Measurements from ENCODE around the gene KIF6. TPM values are rescaled to one million over a fixed set of nuclear protein-coding genes. Genes with fewer than 3 reads are reported as not detected.
A peak's percentile ranks its signal among the peaks of the same experiment; 100 is the strongest.

KIF6 gene
- total RNA-seq, 4 donors from 2014 or later: 0.47 to 2.3 (median 0.97) TPM

GRCh38 chr6:39348740-39349139, 376.5 kb downstream of the KIF6 start:
- no peaks in the 10 kb centered on the region for H3K27me3 ChIP-seq
- no peaks in the 10 kb centered on the region for H3K9me3 ChIP-seq
- H3K4me3 ChIP-seq: no peak overlapping the region
- no peaks in the 10 kb centered on the region for H3K4me1 ChIP-seq
- TF ChIP-seq EP300 (IDR thresholded peaks at IDR 0.05) (no peak), POLR2AphosphoS5 (IDR thresholded peaks at IDR 0.05) (no peak), CTCF (IDR thresholded peaks at IDR 0.05) (no peak)
- no peak for ATAC-seq
- no CpG with 5 or more reads among the region's 15 CpGs for WGBS, 2 donors (ENCODE audit: low coverage in 1 of 2)
- no peak overlapping the region for H3K27ac ChIP-seq
- H3K36me3 ChIP-seq: no peaks in the 10 kb centered on the region

GRCh38 chr6:39347906-39348585, 377.2 kb downstream of the KIF6 start:
- H3K36me3 ChIP-seq: no peaks in the 10 kb centered on the region

GRCh38 chr6:39347206-39347605, 378.0 kb downstream of the KIF6 start:
- Histone ChIP-seq H3K36me3 (no peaks in the 10 kb centered on the region), H3K4me3 (no peak overlapping the region), H3K9me3 (no peaks in the 10 kb centered on the region), H3K27ac (no peak overlapping the region), H3K27me3 (no peaks in the 10 kb centered on the region), H3K4me1 (peaks cover 0 to 7% (median 0%) of the 10 kb centered on the region in 3 donors)
- ATAC-seq: no peak
- TF ChIP-seq EP300 (IDR thresholded peaks at IDR 0.05): no peak
- no peak for TF ChIP-seq CTCF (IDR thresholded peaks at IDR 0.05)
- 80 to 83% methylated on average over 1 of the region's 6 CpGs for WGBS, 2 donors (ENCODE audit: low coverage in 1 of 2)

More at GRCh38 chr6:39347906-39348585, 377.2 kb downstream of the KIF6 start:
- no peak overlapping the region for H3K27ac ChIP-seq
- no peak overlapping the region for H3K4me3 ChIP-seq
- WGBS, 2 donors (ENCODE audit: low coverage in 1 of 2): 29 to 36% methylated on average over 5 to 8 of the region's 9 CpGs
- H3K9me3 ChIP-seq: no peaks in the 10 kb centered on the region
- peak; percentile 60 for ATAC-seq
- H3K4me1 ChIP-seq: peaks cover 0 to 4% (median 0%) of the 10 kb centered on the region in 3 donors
- TF ChIP-seq POLR2A (IDR thresholded peaks at IDR 0.05) (no peak), CTCF (IDR thresholded peaks at IDR 0.05) (peak; percentile 84 to 90 (median 87))
- H3K27me3 ChIP-seq: no peaks in the 10 kb centered on the region

GRCh38 chr6:39344821-39345280, 380.4 kb downstream of the KIF6 start:
- H3K27me3 ChIP-seq: no peaks in the 10 kb centered on the region
- H3K36me3 ChIP-seq: no peaks in the 10 kb centered on the region
- no peak for ATAC-seq
- H3K4me3 ChIP-seq: no peak overlapping the region
- TF ChIP-seq POLR2AphosphoS5 (IDR thresholded peaks at IDR 0.05) (no peak), POLR2A (IDR thresholded peaks at IDR 0.05) (no peak), EP300 (IDR thresholded peaks at IDR 0.05) (no peak), CTCF (IDR thresholded peaks at IDR 0.05) (no peak)
- no peak overlapping the region for H3K27ac ChIP-seq
- 63 to 70% methylated on average over 2 of the region's 7 CpGs for WGBS, 2 donors (ENCODE audit: low coverage in 1 of 2)
- H3K9me3 ChIP-seq: no peaks in the 10 kb centered on the region
- H3K4me1 ChIP-seq: peaks cover 1 to 13% (median 4%) of the 10 kb centered on the region in 3 donors

GRCh38 chr6:39343396-39343870, 381.8 kb downstream of the KIF6 start:
- Histone ChIP-seq H3K27me3 (no peaks in the 10 kb centered on the region), H3K27ac (no peak overlapping the region), H3K36me3 (no peaks in the 10 kb centered on the region), H3K4me1 (peaks cover 3 to 27% (median 7%) of the 10 kb centered on the region in 3 donors), H3K9me3 (no peaks in the 10 kb centered on the region), H3K4me3 (no peak overlapping the region)
- no peak for TF ChIP-seq POLR2AphosphoS5 (IDR thresholded peaks at IDR 0.05)
- no peak for TF ChIP-seq POLR2A (IDR thresholded peaks at IDR 0.05)
- no peak for TF ChIP-seq CTCF (IDR thresholded peaks at IDR 0.05)
- no peak for TF ChIP-seq EP300 (IDR thresholded peaks at IDR 0.05)
- ATAC-seq: no peak
- 60 to 69% methylated on average over 1 to 4 of the region's 9 CpGs for WGBS, 2 donors (ENCODE audit: low coverage in 1 of 2)

Data from gastroesophageal sphincter (tissue), 4 donors.